H9 (cell line): ENCODE measurements around the gene UQCC3. TPM values are rescaled to one million over a fixed set of nuclear protein-coding genes. Genes with fewer than 3 reads are reported as not detected.

Experiments used
- DNase-seq: peaks from one replicate; pipeline ENCODE4 v3.0.0-alpha.2; 2017
- H2AFZ ChIP-seq: one replicate; pipeline ENCODE4 v1.6.1; 2013; ENCODE audit warnings: mild to moderate bottlenecking, low read length, control low read depth, moderate library complexity
- H2AK5ac ChIP-seq: 2 replicates; pipeline ENCODE4 v1.6.1; 2013; ENCODE audit warnings: low read length, control low read depth, mixed read lengths; ENCODE audit not compliant: insufficient read length
- H2BK120ac ChIP-seq: one replicate; pipeline ENCODE4 v1.6.1; 2013; ENCODE audit warnings: low read depth, mild to moderate bottlenecking, low read length, control low read depth, inconsistent platforms; ENCODE audit not compliant: poor library complexity, severe bottlenecking
- H2BK12ac ChIP-seq: 2 replicates; pipeline ENCODE4 v1.6.1; 2013; ENCODE audit warnings: low read length, control low read depth, mixed read lengths, low read depth; ENCODE audit not compliant: insufficient read length
- H2BK15ac ChIP-seq: 2 replicates; pipeline ENCODE4 v1.6.1; 2013; ENCODE audit warnings: low read depth, low read length, control low read depth
- H2BK20ac ChIP-seq: one replicate; pipeline ENCODE4 v1.6.1; 2013; ENCODE audit warnings: low read depth, mild to moderate bottlenecking, low read length, control low read depth, inconsistent platforms; ENCODE audit not compliant: poor library complexity, severe bottlenecking
- H2BK5ac ChIP-seq: 2 replicates; pipeline ENCODE4 v1.6.1; 2013; ENCODE audit warnings: low read length, control low read depth, mixed read lengths; ENCODE audit not compliant: insufficient read length
- H3K14ac ChIP-seq: 2 replicates; pipeline ENCODE4 v1.6.1; 2013; ENCODE audit warnings: low read length, control low read depth; ENCODE audit not compliant: insufficient read depth
- H3K18ac ChIP-seq: 2 replicates; pipeline ENCODE4 v1.6.1; 2013; ENCODE audit warnings: low read depth, mild to moderate bottlenecking, mixed read lengths, low read length, control low read depth; ENCODE audit not compliant: insufficient read length
- H3K23ac ChIP-seq: 2 replicates; pipeline ENCODE4 v1.6.1; 2013; ENCODE audit warnings: low read length, control low read depth, mixed read lengths, low read depth; ENCODE audit not compliant: insufficient read length
- H3K23me2 ChIP-seq: 2 replicates; pipeline ENCODE4 v1.6.1; 2013; ENCODE audit warnings: low read depth, mild to moderate bottlenecking, mixed read lengths, low read length, control low read depth; ENCODE audit not compliant: insufficient read length, poor library complexity, severe bottlenecking
- H3K27ac ChIP-seq: 2 replicates; pipeline ENCODE4 v1.5.1; 2013; ENCODE audit warnings: low read length, control low read depth, mixed read lengths, low read depth; ENCODE audit not compliant: insufficient read length
- H3K27me3 ChIP-seq: 2 replicates; pipeline ENCODE4 v1.6.1; 2013; ENCODE audit warnings: low read length, control low read depth, inconsistent platforms; ENCODE audit not compliant: insufficient read depth
- H3K4ac ChIP-seq: 2 replicates; pipeline ENCODE4 v1.6.1; 2013; ENCODE audit warnings: low read depth, mild to moderate bottlenecking, control low read depth, inconsistent platforms, low read length, moderate library complexity
- H3K4me1 ChIP-seq: 2 replicates; pipeline ENCODE4 v1.6.1; 2013; ENCODE audit warnings: low read length, control low read depth, inconsistent platforms; ENCODE audit not compliant: insufficient read depth
- H3K4me2 ChIP-seq: 2 replicates; pipeline ENCODE4 v1.6.1; 2013; ENCODE audit warnings: low read length, control low read depth, mixed read lengths; ENCODE audit not compliant: insufficient read length, insufficient read depth
- H3K56ac ChIP-seq: 2 replicates; pipeline ENCODE4 v1.6.1; 2013; ENCODE audit warnings: low read depth, mild to moderate bottlenecking, mixed read lengths, low read length, control low read depth; ENCODE audit not compliant: insufficient read length
- H3K79me1 ChIP-seq: 2 replicates; pipeline ENCODE4 v1.6.1; 2013; ENCODE audit warnings: low read depth, mild to moderate bottlenecking, moderate library complexity, low read length, control low read depth, inconsistent platforms; ENCODE audit not compliant: insufficient read depth, poor library complexity, severe bottlenecking
- H3K79me2 ChIP-seq: 2 replicates; pipeline ENCODE4 v1.6.1; 2013; ENCODE audit warnings: low read length, control low read depth, inconsistent platforms; ENCODE audit not compliant: insufficient read depth
- H3K9ac ChIP-seq: 2 replicates; pipeline ENCODE4 v1.6.1; 2013; ENCODE audit warnings: low read length, control low read depth, mixed read lengths; ENCODE audit not compliant: insufficient read length; ENCODE audit errors: extremely low read depth
- H3K9me3 ChIP-seq: one replicate; pipeline ENCODE4 v1.6.1; 2013; ENCODE audit warnings: low read depth, low read length, inconsistent platforms; ENCODE audit not compliant: control insufficient read depth
- H3T11ph ChIP-seq: one replicate; pipeline ENCODE4 v1.6.1; 2013; ENCODE audit warnings: mild to moderate bottlenecking, low read length, control low read depth, inconsistent platforms
- H4K20me1 ChIP-seq: one replicate; pipeline ENCODE4 v1.6.1; 2013; ENCODE audit not compliant: control insufficient read depth, insufficient read length, insufficient read depth
- H4K5ac ChIP-seq: 2 replicates; pipeline ENCODE4 v1.6.1; 2013; ENCODE audit warnings: low read depth, mild to moderate bottlenecking, mixed read lengths, low read length, control low read depth; ENCODE audit not compliant: insufficient read length
- H4K8ac ChIP-seq: replicated peaks from 2 replicates; pipeline ENCODE4 v1.6.1; 2013; ENCODE audit warnings: low read length, control low read depth, mixed read lengths, low read depth; ENCODE audit not compliant: insufficient read length
- H4K91ac ChIP-seq: 2 replicates; pipeline ENCODE4 v1.6.1; 2013; ENCODE audit warnings: low read depth, mild to moderate bottlenecking, moderate library complexity, mixed read lengths, low read length, control low read depth; ENCODE audit not compliant: insufficient read length
- H3K27ac Mint-ChIP-seq, 3 experiments: 2 replicates in 2 of 3; 3 replicates in 1 of 3; pipeline ENCODE4 v1.8.0; 2020 to 2021; ENCODE audit warnings: mixed read lengths in 3 of 3, mild to moderate bottlenecking in 1 of 3, moderate library complexity in 1 of 3
- H3K27me3 Mint-ChIP-seq: 2 replicates; pipeline ENCODE4 v1.8.0; 2021; ENCODE audit warnings: low read depth, mild to moderate bottlenecking, moderate library complexity, mixed read lengths
- H3K36me3 Mint-ChIP-seq, 3 experiments: 2 replicates in 2 of 3; 3 replicates in 1 of 3; pipeline ENCODE4 v1.8.0; 2020 to 2021; ENCODE audit warnings: low read depth in 3 of 3, mixed read lengths in 3 of 3; ENCODE audit not compliant: insufficient read depth in 1 of 3
- H3K4me1 Mint-ChIP-seq, 2 experiments: 2 replicates each; pipeline ENCODE4 v1.8.0; 2020; ENCODE audit warnings: mixed read lengths in 2 of 2
- H3K4me3 Mint-ChIP-seq, 2 experiments: 2 replicates in 1 of 2; 3 replicates in 1 of 2; pipeline ENCODE4 v1.8.0; 2020 to 2021; ENCODE audit warnings: mild to moderate bottlenecking in 2 of 2, mixed read lengths in 2 of 2, moderate library complexity in 1 of 2
- H3K9me3 Mint-ChIP-seq, 2 experiments: 2 replicates in 1 of 2; 3 replicates in 1 of 2; pipeline ENCODE4 v1.8.0; 2020; ENCODE audit warnings: mild to moderate bottlenecking in 2 of 2, mixed read lengths in 2 of 2, moderate library complexity in 1 of 2
- CTCF ChIP-seq: fragments of 200-600 bp; sonication (generic); conservative IDR thresholded peaks from 3 replicates; pipeline ENCODE4 v1.8.0; 2021; ENCODE audit warnings: antibody characterized with exemption, mild to moderate bottlenecking
- WGBS: extraction: QIAGEN DNeasy Blood & Tissue Kit; methylation state at CpG from one replicate; pipeline ENCODE4 v1.1.7; 2013; ENCODE audit warnings: missing lambda C conversion rate, low lambda C conversion rate, mixed read lengths; ENCODE audit not compliant: insufficient read length; ENCODE audit errors: extremely low coverage; 5-methylcytosine and 5-hydroxymethylcytosine counted together
- total RNA-seq: library from RNA; stranded (reverse); gene quantifications from 2 replicates; pipeline ENCODE4 v1.2.1, GENCODE V29; 2021

Gene UQCC3
- total RNA-seq, 1 experiment from 2014 or later: 11.1 TPM

GRCh38 chr11:62644220-62644619, 27.3 kb upstream of the UQCC3 start:
- Mint-ChIP-seq H3K4me1 (peaks cover 7 to 9% of the 10 kb centered on the region in 2 experiments), H3K36me3 (peaks cover 14 to 44% (median 32%) of the 10 kb centered on the region in 3 experiments), H3K4me3 (peak overlapping the region; percentile 36 to 58; a peak in 3 of 5 replicates), H3K9me3 (no peaks in the 10 kb centered on the region), H3K27ac (0 out of 7 replicates have a peak overlapping the region, but pooled peaks of 1 of the 3 experiments have one; percentile 12), H3K27me3 (no peaks in the 10 kb centered on the region)
- Histone ChIP-seq H2AFZ (no peak overlapping the region), H3K23ac (no peak overlapping the region), H4K91ac (no peak overlapping the region), H3K9me3 (no peaks in the 10 kb centered on the region), H2BK120ac (no peak overlapping the region), H3T11ph (no peak overlapping the region), H3K56ac (no peak overlapping the region), H3K4me1 (peaks cover 3% of the 10 kb centered on the region; the same call in 1 of the 2 replicates), H4K20me1 (no peaks in the 10 kb centered on the region), H2AK5ac (no peak overlapping the region), H3K27me3 (no peaks in the 10 kb centered on the region), H4K8ac (no peak overlapping the region), H3K79me1 (no peaks in the 10 kb centered on the region), H4K5ac (no peak overlapping the region), H3K18ac (no peak overlapping the region), H3K79me2 (peaks cover 10% of the 10 kb centered on the region; the same call in 1 of the 2 replicates), H3K27ac (no peak overlapping the region), H3K4me2 (no peak overlapping the region), H2BK12ac (no peak overlapping the region), H2BK15ac (no peak overlapping the region), H2BK5ac (no peak overlapping the region), H2BK20ac (no peak overlapping the region), H3K14ac (no peak overlapping the region), H3K23me2 (peaks cover 5% of the 10 kb centered on the region), H3K9ac (no peak overlapping the region), H3K4ac (no peak overlapping the region)
- TF ChIP-seq CTCF: no peak
- DNase-seq: no peak
- WGBS: no CpG with 5 or more reads among the region's 8 CpGs
